Kidney (tissue), 14 donors: Measurements from ENCODE around the gene ZNF618. TPM values are rescaled to one million over a fixed set of nuclear protein-coding genes. Genes with fewer than 3 reads are reported as not detected.

Experiments used
- DNase-seq, 5 donors: peaks; one replicate each; pipeline ENCODE4 v3.0.0-alpha.2; 2013 to 2020
- FAIRE-seq: peaks from 2 replicates; lab custom pipeline; 2012; peaks lifted over from hg19 to GRCh38; lab: Jason Lieb, UNC
- H3K27ac ChIP-seq, 2 donors: one replicate each; pipeline ENCODE4 v1.7.0; 2013; ENCODE audit warnings: low read depth in 2 of 2, low read length in 2 of 2, inconsistent platforms in 1 of 2
- H3K27me3 ChIP-seq: one replicate; pipeline ENCODE4 v1.7.1; 2013; ENCODE audit warnings: low read length, inconsistent platforms; ENCODE audit not compliant: control insufficient read depth, insufficient read depth
- H3K36me3 ChIP-seq, 3 donors: one replicate each; pipeline versions ENCODE4 v1.7.0 to v1.7.1; 2013; ENCODE audit warnings: low read length in 3 of 3, control low read depth in 1 of 3, inconsistent platforms in 1 of 3; ENCODE audit not compliant: insufficient read depth in 3 of 3, control insufficient read depth in 2 of 3
- H3K4me1 ChIP-seq, 3 donors: one replicate each; pipeline versions ENCODE4 v1.7.0 to v1.7.1; 2013; ENCODE audit warnings: low read length in 3 of 3, inconsistent platforms in 1 of 3, low read depth in 1 of 3; ENCODE audit not compliant: control insufficient read depth in 2 of 3, insufficient read depth in 2 of 3
- H3K4me3 ChIP-seq, 3 donors: one replicate each; pipeline versions ENCODE4 v1.7.0 to v1.8.1; 2013; ENCODE audit warnings: low read length in 3 of 3, control low read depth in 1 of 3, inconsistent platforms in 1 of 3
- H3K9ac ChIP-seq, 3 donors: one replicate each; pipeline versions ENCODE4 v1.7.0 to v1.7.1; 2013; ENCODE audit warnings: low read length in 3 of 3, control low read depth in 1 of 3, inconsistent platforms in 1 of 3
- H3K9me3 ChIP-seq, 3 donors: one replicate each; pipeline versions ENCODE4 v1.7.0 to v1.7.1; 2013; ENCODE audit warnings: low read length in 3 of 3, control low read depth in 1 of 3, inconsistent platforms in 1 of 3; ENCODE audit not compliant: control insufficient read depth in 2 of 3, insufficient read depth in 1 of 3
- intact Hi-C: fragments of 100-400 bp; cut with DNase I; formaldehyde crosslinking; loops from one replicate; pipeline ENCODE4 v1.11.1; 2022
- polyA plus RNA-seq: library from polyadenylated mRNA; stranded (reverse); fragments of 350-450 nt; fragmentation: Illumina TruSeq; extraction: RNeasy Lipid Tissue Mini Kit (QIAGEN cat#74804); gene quantifications from one replicate; pipeline ENCODE4 v1.2.3, GENCODE V29; 2014; ENCODE audit warnings: low read depth, low replicate concordance; ENCODE audit not compliant: insufficient read depth
- total RNA-seq: library from RNA; stranded (reverse); fragmentation: NEBNext Ultra II Directional; extraction: Animal tissue kit (Norgen Biotek cat#: 25700); gene quantifications from one replicate; pipeline ENCODE4 v1.2.1, GENCODE V29; 2021
- TF ChIP-seq, protein P1 (sequence below): IDR thresholded peaks from 3 replicates; pipeline ENCODE4 v1.5.1; 2012; ENCODE audit warnings: mild to moderate bottlenecking, moderate library complexity, borderline replicate concordance; ENCODE audit not compliant: insufficient read depth; ENCODE audit errors: extremely low read depth
- donor health status: control.
- donor health status: control.
- donor health status: control.
- donor health status: control.
- donor health status: control.
- donor health status: DM: yes; HTN: yes; CAD: no.
- donor health status: Normal renal cell carcinoma (clear cell type).

ZNF618 gene
- total and polyA plus RNA-seq, 2 donors from 2014 or later, result 5.6 to 31.9 TPM

- Histone ChIP-seq H3K27ac (no peak overlapping the region), H3K9ac (no peak overlapping the region), H3K9me3 (no peaks in the 10 kb centered on the region), H3K4me3 (no peak overlapping the region), H3K27me3 (no peaks in the 10 kb centered on the region), H3K4me1 (peaks cover 0 to 9% (median 7%) of the 10 kb centered on the region in 3 donors), H3K36me3 (no peaks in the 10 kb centered on the region)
- intact Hi-C loops, result no loop called here
- FAIRE-seq (no peak), DNase-seq (no peak)
- TF ChIP-seq, protein P1, sequence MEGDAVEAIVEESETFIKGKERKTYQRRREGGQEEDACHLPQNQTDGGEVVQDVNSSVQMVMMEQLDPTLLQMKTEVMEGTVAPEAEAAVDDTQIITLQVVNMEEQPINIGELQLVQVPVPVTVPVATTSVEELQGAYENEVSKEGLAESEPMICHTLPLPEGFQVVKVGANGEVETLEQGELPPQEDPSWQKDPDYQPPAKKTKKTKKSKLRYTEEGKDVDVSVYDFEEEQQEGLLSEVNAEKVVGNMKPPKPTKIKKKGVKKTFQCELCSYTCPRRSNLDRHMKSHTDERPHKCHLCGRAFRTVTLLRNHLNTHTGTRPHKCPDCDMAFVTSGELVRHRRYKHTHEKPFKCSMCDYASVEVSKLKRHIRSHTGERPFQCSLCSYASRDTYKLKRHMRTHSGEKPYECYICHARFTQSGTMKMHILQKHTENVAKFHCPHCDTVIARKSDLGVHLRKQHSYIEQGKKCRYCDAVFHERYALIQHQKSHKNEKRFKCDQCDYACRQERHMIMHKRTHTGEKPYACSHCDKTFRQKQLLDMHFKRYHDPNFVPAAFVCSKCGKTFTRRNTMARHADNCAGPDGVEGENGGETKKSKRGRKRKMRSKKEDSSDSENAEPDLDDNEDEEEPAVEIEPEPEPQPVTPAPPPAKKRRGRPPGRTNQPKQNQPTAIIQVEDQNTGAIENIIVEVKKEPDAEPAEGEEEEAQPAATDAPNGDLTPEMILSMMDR, result no peak
Observed at GRCh38 chr9:113945784-113946183, 69.7 kb downstream of the ZNF618 start.

DNA sequence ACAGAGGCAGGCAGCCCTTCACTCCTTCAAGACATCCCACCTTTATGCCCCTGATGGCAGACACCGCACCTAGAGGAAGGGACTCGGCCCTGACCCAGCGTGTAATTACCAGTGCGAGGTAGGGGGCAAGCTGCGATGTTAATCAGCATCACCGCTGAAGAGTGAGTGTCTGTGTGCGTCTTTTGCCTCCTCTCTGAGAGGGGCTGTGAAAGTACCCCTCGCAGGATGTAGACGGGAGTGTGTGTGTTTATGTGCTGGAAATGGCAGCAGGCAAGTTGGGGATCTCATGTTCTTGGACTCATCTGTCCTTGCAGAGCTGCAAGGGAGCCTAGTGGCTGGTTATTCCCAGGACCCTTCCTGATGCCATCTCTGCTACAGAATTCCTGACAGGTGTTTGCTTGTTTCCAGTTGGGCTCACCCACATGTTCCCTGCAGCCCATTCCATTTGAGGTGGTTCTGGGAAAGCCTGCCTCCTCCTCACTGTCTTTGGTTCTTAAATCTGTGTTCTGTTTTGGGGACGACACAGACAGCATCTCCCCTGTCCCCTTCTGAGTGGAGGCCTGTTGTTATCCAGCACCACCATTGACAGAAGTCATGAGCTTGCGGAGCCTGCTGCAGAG is 70.5 kb downstream of the ZNF618 start:
- FAIRE-seq (no peak), DNase-seq (no peak)
- intact Hi-C loops, result no loop called here

GRCh38 chr9:113947941-113948340 is 71.8 kb downstream of the ZNF618 start:
- TF ChIP-seq, protein P1, result no peak
- H3K9ac ChIP-seq, result no peak overlapping the region
- FAIRE-seq (no peak), DNase-seq (no peak)
- H3K27ac ChIP-seq, result no peak overlapping the region
- H3K4me1 ChIP-seq, result peaks cover 0 to 15% (median 6%) of the 10 kb centered on the region in 3 donors
- H3K4me3 ChIP-seq, result no peak overlapping the region
- H3K27me3 ChIP-seq, result no peaks in the 10 kb centered on the region
- intact Hi-C loops, result no loop called here
- H3K36me3 ChIP-seq, result no peaks in the 10 kb centered on the region
- H3K9me3 ChIP-seq, result no peaks in the 10 kb centered on the region

More for the DNA sequence above, 70.5 kb downstream of the ZNF618 start:
- Histone ChIP-seq H3K4me3 (no peak overlapping the region), H3K4me1 (peaks cover 0 to 9% (median 8%) of the 10 kb centered on the region in 3 donors), H3K36me3 (no peaks in the 10 kb centered on the region), H3K27me3 (no peaks in the 10 kb centered on the region), H3K9me3 (no peaks in the 10 kb centered on the region), H3K27ac (no peak overlapping the region), H3K9ac (no peak overlapping the region)
- TF ChIP-seq, protein P1, result no peak
